OCI-LY7 (cell line): Measurements from ENCODE around the gene HS1BP3. TPM values are rescaled to one million over a fixed set of nuclear protein-coding genes. Genes with fewer than 3 reads are reported as not detected.

Source experiments
- BruUV-seq: library from RNA; stranded (reverse); fragments of 400-500 nt; replicated peaks from 2 replicates; lab custom pipeline; 2021; lab: Mats Ljungman, UMichigan
- CTCF ChIA-PET: fragments of 300-600 bp; sonication (Branson Sonifier 250); formaldehyde crosslinking; loops from one replicate; lab custom pipeline; 2022; ENCODE audit warnings: antibody characterized with exemption; ENCODE audit not compliant: unreplicated experiment; lab: Charles Lee
- POLR2A ChIA-PET: fragments of 300-600 bp; sonication (Branson Sonifier 250); formaldehyde crosslinking; loops from one replicate; lab custom pipeline; 2022; ENCODE audit warnings: antibody characterized with exemption; lab: Charles Lee
- DNase-seq: peaks from one replicate; pipeline ENCODE4 v3.0.0-alpha.2; 2015; ENCODE audit warnings: low spot score
- H2AFZ ChIP-seq: fragments of 200-600 bp; sonication (generic), shearing (Covaris generic); 2 replicates; pipeline ENCODE4 v1.6.1; 2014; ENCODE audit warnings: mild to moderate bottlenecking, antibody characterized with exemption, low read length, moderate library complexity
- H3K27ac ChIP-seq: fragments of 200-600 bp; sonication (generic); 2 replicates; pipeline ENCODE4 v1.5.1; 2014; ENCODE audit warnings: mixed run types, low read depth, mild to moderate bottlenecking, moderate library complexity, low read length, inconsistent platforms; ENCODE audit not compliant: poor library complexity, severe bottlenecking
- H3K36me3 ChIP-seq: fragments of 200-600 bp; sonication (generic); 2 replicates; pipeline ENCODE4 v1.6.1; 2014; ENCODE audit warnings: mild to moderate bottlenecking, antibody characterized with exemption, low read length, moderate library complexity, mixed read lengths; ENCODE audit not compliant: insufficient read depth
- H3K4me1 ChIP-seq: fragments of 200-600 bp; sonication (generic); 2 replicates; pipeline ENCODE4 v1.5.1; 2014; ENCODE audit warnings: mild to moderate bottlenecking, low read length; ENCODE audit not compliant: insufficient read depth, poor library complexity, severe bottlenecking
- H3K4me2 ChIP-seq: fragments of 200-600 bp; sonication (generic); 2 replicates; pipeline ENCODE4 v1.6.1; 2014; ENCODE audit warnings: mild to moderate bottlenecking, low read length
- H3K4me3 ChIP-seq: fragments of 200-600 bp; sonication (generic); 2 replicates; pipeline ENCODE4 v1.5.1; 2014; ENCODE audit warnings: mild to moderate bottlenecking, low read depth, low read length; ENCODE audit not compliant: poor library complexity, severe bottlenecking
- H3K79me2 ChIP-seq: fragments of 200-600 bp; sonication (generic); 2 replicates; pipeline ENCODE4 v1.6.1; 2016; ENCODE audit warnings: low read depth, mild to moderate bottlenecking, low read length, moderate library complexity, mixed read lengths; ENCODE audit not compliant: insufficient read depth
- H3K9me2 ChIP-seq: fragments of 200-600 bp; sonication (generic); 2 replicates; pipeline ENCODE4 v1.6.1; 2016; ENCODE audit warnings: mild to moderate bottlenecking, low read length, mixed read lengths; ENCODE audit not compliant: insufficient read depth
- H3K9me3 ChIP-seq: fragments of 200-600 bp; sonication (generic); 2 replicates; pipeline ENCODE4 v1.6.1; 2014; ENCODE audit warnings: mild to moderate bottlenecking, mixed run types, low read length, mixed read lengths
- H4K20me1 ChIP-seq: fragments of 200-600 bp; sonication (generic); 2 replicates; pipeline ENCODE4 v1.6.1; 2014; ENCODE audit warnings: mild to moderate bottlenecking, antibody characterized with exemption, low read length, moderate library complexity, mixed read lengths; ENCODE audit not compliant: insufficient read depth
- EZH2phosphoT487 ChIP-seq: fragments of 200-600 bp; sonication (generic); IDR thresholded peaks from 2 replicates; pipeline ENCODE4 v1.6.1; 2018; ENCODE audit warnings: low read depth, borderline replicate concordance, mild to moderate bottlenecking, mixed run types, antibody characterized with exemption, low read length, moderate library complexity, mixed read lengths
- intact Hi-C: fragments of 100-400 bp; cut with micrococcal nuclease; formaldehyde crosslinking; loops from one replicate; pipeline ENCODE4 v1.10.0; 2022; ENCODE audit not compliant: unreplicated experiment
- total RNA-seq, 2 experiments: library from RNA; depleted of rRNA in 1 of 2; stranded (reverse); fragments of >200 nt in 1 of 2; shearing (Covaris generic) in 1 of 2; gene quantifications; 2 replicates each; pipeline ENCODE4 v1.2.3, GENCODE V29; 2014 to 2022
- TF ChIP-seq, protein P1 (sequence below): fragments of 200-600 bp; sonication (generic); conservative IDR thresholded peaks from 2 replicates; pipeline ENCODE4 v1.5.1; 2014; ENCODE audit warnings: mild to moderate bottlenecking, antibody characterized with exemption, low read length, moderate library complexity, mixed read lengths

Gene HS1BP3
- total RNA-seq, 2 experiments from 2014 or later: 10.6 to 15.2 TPM

DNA sequence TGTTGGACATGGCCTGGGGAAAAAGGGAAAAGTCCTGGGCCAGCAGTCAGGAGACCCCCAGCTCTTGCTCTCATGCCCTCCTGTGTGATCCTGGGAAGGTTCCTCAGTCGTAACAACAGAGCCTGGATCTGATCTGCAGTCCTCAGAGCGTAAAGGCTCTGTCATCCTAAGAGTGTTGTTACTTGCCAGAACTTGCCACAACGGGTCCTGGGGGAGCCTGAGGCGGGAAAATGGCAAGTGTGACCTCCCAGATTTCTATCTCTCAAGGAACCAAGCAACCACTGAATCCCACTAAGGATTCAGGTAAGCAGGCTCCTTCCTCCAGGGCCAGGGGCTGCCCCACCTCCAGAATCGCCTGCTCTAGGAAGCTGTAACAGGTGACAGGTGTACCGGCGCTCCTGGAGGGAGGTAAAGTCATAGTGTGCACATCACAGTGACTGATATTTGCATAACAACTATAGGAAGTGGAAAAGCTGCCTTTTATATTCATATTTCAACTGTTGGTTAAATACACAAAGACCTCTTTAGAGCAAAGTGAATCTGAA is 18.4 kb downstream of the HS1BP3 start:
- TF ChIP-seq, protein P1, sequence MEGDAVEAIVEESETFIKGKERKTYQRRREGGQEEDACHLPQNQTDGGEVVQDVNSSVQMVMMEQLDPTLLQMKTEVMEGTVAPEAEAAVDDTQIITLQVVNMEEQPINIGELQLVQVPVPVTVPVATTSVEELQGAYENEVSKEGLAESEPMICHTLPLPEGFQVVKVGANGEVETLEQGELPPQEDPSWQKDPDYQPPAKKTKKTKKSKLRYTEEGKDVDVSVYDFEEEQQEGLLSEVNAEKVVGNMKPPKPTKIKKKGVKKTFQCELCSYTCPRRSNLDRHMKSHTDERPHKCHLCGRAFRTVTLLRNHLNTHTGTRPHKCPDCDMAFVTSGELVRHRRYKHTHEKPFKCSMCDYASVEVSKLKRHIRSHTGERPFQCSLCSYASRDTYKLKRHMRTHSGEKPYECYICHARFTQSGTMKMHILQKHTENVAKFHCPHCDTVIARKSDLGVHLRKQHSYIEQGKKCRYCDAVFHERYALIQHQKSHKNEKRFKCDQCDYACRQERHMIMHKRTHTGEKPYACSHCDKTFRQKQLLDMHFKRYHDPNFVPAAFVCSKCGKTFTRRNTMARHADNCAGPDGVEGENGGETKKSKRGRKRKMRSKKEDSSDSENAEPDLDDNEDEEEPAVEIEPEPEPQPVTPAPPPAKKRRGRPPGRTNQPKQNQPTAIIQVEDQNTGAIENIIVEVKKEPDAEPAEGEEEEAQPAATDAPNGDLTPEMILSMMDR: no peak
- TF ChIP-seq EZH2phosphoT487: no peak
- DNase-seq: peak; percentile 32
- Histone ChIP-seq H3K4me2 (peak overlapping the region; percentile 45), H3K36me3 (no peaks in the 10 kb centered on the region), H3K9me3 (no peaks in the 10 kb centered on the region), H4K20me1 (no peaks in the 10 kb centered on the region), H3K27ac (no peak overlapping the region), H3K9me2 (no peaks in the 10 kb centered on the region), H3K4me3 (no peak overlapping the region), H3K79me2 (no peaks in the 10 kb centered on the region), H3K4me1 (peaks cover 14% of the 10 kb centered on the region), H2AFZ (no peak overlapping the region)
- CTCF ChIA-PET: no interaction called here
- no TSS peak for BruUV-seq
- intact Hi-C loops: no loop called here
- POLR2A ChIA-PET: interaction anchor here (0.6 kb wide), 1 partner anchor 181 kb away, joined by 5 read pairs; no protein-coding TSS in a partner anchor

DNA sequence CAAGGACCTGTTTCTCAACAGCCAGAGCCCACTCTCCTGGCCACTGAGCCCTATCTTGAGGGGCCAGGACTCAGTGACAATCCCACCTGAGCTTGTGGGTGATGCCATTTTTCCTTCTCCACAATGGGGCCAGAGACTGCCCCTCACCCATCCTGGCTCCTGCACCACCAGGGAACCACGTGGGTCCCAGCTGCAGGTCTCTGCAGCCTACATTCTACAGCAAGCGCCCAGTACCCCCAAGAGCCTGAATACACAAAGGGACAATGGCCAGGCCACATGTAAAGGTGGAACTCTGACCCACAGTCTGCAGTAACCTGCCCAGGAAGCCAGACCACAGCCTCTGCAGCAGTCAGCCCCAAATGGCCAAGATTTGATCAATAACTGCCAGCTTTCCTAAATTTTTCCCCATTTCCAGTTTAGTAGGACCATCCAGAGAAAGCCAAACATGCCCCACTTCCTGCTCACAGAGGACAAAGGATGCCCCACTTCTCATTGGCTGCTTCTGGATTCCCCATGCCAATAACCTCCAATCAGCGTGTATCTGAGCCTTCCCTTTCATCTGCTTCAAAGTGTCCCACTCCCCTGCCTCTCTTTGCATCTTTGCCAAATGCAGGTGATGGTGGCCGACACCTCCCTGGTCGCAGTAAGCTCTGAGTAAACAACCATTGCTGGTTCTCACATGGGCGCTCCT is 19.1 kb downstream of the HS1BP3 start:
- DNase-seq: no peak
- peaks cover 14% of the 10 kb centered on the region for H3K4me1 ChIP-seq
- TF ChIP-seq, protein P1: no peak
- TF ChIP-seq EZH2phosphoT487: no peak
- intact Hi-C loops: no loop called here
- no peak overlapping the region for H2AFZ ChIP-seq
- no peaks in the 10 kb centered on the region for H3K79me2 ChIP-seq
- H3K27ac ChIP-seq: no peak overlapping the region
- H3K4me3 ChIP-seq: no peak overlapping the region
- BruUV-seq: no TSS peak
- CTCF ChIA-PET: no interaction called here
- H3K4me2 ChIP-seq: no peak overlapping the region
- no peaks in the 10 kb centered on the region for H3K36me3 ChIP-seq
- H4K20me1 ChIP-seq: no peaks in the 10 kb centered on the region
- no peaks in the 10 kb centered on the region for H3K9me3 ChIP-seq
- no peaks in the 10 kb centered on the region for H3K9me2 ChIP-seq
- POLR2A ChIA-PET: interaction anchor here (0.7 kb wide), 1 partner anchor 14 kb away, joined by 5 read pairs; no protein-coding TSS in a partner anchor

DNA sequence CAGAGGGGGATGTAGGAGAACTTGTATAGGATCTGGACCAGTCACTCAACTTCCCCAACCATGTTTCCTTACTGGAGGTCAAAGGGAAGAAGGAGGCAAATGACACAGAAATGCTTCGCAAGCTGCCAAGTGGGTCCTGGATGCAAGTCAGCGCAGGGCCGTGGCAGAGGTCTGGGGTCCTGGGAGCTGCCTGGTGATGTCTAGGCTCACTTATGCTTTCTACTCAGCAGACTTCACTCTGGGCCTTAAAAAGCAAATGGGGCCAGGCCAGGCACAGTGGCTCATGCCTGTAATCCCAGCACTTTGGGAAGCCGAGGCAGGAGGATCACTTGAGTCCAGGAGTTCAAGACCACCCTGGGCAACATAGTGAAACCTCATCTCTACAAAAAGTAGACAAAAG is 19.9 kb downstream of the HS1BP3 start:
- Histone ChIP-seq H3K9me3 (no peaks in the 10 kb centered on the region), H2AFZ (no peak overlapping the region), H3K4me3 (no peak overlapping the region), H3K27ac (no peak overlapping the region), H3K4me1 (peaks cover 14% of the 10 kb centered on the region), H3K4me2 (no peak overlapping the region), H3K79me2 (no peaks in the 10 kb centered on the region), H4K20me1 (no peaks in the 10 kb centered on the region), H3K36me3 (no peaks in the 10 kb centered on the region), H3K9me2 (no peaks in the 10 kb centered on the region)
- ChIA-PET CTCF (no interaction called here), POLR2A (interaction anchor here (0.7 kb wide), 1 partner anchor 14 kb away, joined by 5 read pairs; no protein-coding TSS in a partner anchor)
- DNase-seq: no peak
- TF ChIP-seq, protein P1: no peak
- no peak for TF ChIP-seq EZH2phosphoT487
- no TSS peak for BruUV-seq
- intact Hi-C loops: no loop called here
